Osteocyte (in vitro differentiated cells): ENCODE results near the gene HNRNPF. TPM values are rescaled to one million over a fixed set of nuclear protein-coding genes. Genes with fewer than 3 reads are reported as not detected.
A peak's percentile ranks its signal among the peaks of the same experiment; 100 is the strongest.

Experiments used
- DNase-seq: peaks from one replicate; pipeline ENCODE4 v3.0.0; 2021; ENCODE audit warnings: mixed read lengths; ENCODE audit not compliant: unreplicated experiment; ENCODE audit errors: extremely low spot score
- H3K27ac Mint-ChIP-seq: one replicate; pipeline ENCODE4 v1.8.0; 2021; ENCODE audit warnings: mild to moderate bottlenecking, mixed read lengths; ENCODE audit not compliant: unreplicated experiment
- H3K27me3 Mint-ChIP-seq: one replicate; pipeline ENCODE4 v1.8.0; 2021; ENCODE audit warnings: mixed read lengths; ENCODE audit not compliant: unreplicated experiment
- H3K36me3 Mint-ChIP-seq: one replicate; pipeline ENCODE4 v1.8.0; 2021; ENCODE audit warnings: mixed read lengths; ENCODE audit not compliant: unreplicated experiment
- H3K4me1 Mint-ChIP-seq: one replicate; pipeline ENCODE4 v1.8.0; 2021; ENCODE audit warnings: mixed read lengths; ENCODE audit not compliant: unreplicated experiment
- H3K4me3 Mint-ChIP-seq: one replicate; pipeline ENCODE4 v1.8.0; 2021; ENCODE audit warnings: mild to moderate bottlenecking, moderate library complexity, mixed read lengths; ENCODE audit not compliant: unreplicated experiment
- H3K9me3 Mint-ChIP-seq: one replicate; pipeline ENCODE4 v1.8.0; 2021; ENCODE audit warnings: mixed read lengths; ENCODE audit not compliant: unreplicated experiment
- CTCF ChIP-seq: fragments of 200-600 bp; sonication (generic); IDR thresholded peaks from 2 replicates; pipeline ENCODE4 v1.5.0; 2021; ENCODE audit warnings: antibody characterized with exemption, mild to moderate bottlenecking, moderate library complexity
- total RNA-seq: library from RNA; stranded (reverse); gene quantifications from 2 replicates; pipeline ENCODE4 v1.2.1, GENCODE V29; 2021

The HNRNPF gene
- total RNA-seq, 1 donor from 2014 or later, result 189 TPM

- Mint-ChIP-seq H3K27me3 (no peaks in the 10 kb centered on the region), H3K9me3 (no peaks in the 10 kb centered on the region), H3K27ac (no peak overlapping the region), H3K4me3 (no peak overlapping the region), H3K36me3 (peaks cover 7% of the 10 kb centered on the region), H3K4me1 (peaks cover 17% of the 10 kb centered on the region)
- no peak for TF ChIP-seq CTCF
- DNase-seq, result no peak
These were observed 31.6 kb upstream of the HNRNPF start for GRCh38 chr10:43440463-43441134.

GRCh38 chr10:43437141-43437870 is 28.3 kb upstream of the HNRNPF start:
- Mint-ChIP-seq H3K4me3 (peak overlapping the region; percentile 98), H3K36me3 (no peaks in the 10 kb centered on the region), H3K4me1 (peaks cover 16% of the 10 kb centered on the region), H3K27ac (peak overlapping the region; percentile 99), H3K9me3 (no peaks in the 10 kb centered on the region), H3K27me3 (no peaks in the 10 kb centered on the region)
- no peak for DNase-seq
- no peak for TF ChIP-seq CTCF

- DNase-seq, result peak; percentile 97
- Mint-ChIP-seq H3K27me3 (no peaks in the 10 kb centered on the region), H3K9me3 (no peaks in the 10 kb centered on the region), H3K4me3 (peak within 1 kb of the TSS; percentile 98), H3K36me3 (no peaks in the 10 kb centered on the region), H3K27ac (peak within 1 kb of the TSS; percentile 99), H3K4me1 (peaks cover 16% of the 10 kb centered on the region)
- TF ChIP-seq CTCF, result peak; percentile 12
These were observed 27.5 kb upstream of the HNRNPF start, which contains the start of gene ZNF487 for GRCh38 chr10:43436291-43437140. Gene ZNF487, plus strand, starts transcription at chr10:43437111. Its CDS starts 38,703 bp downstream, at chr10:43475814.

DNA sequence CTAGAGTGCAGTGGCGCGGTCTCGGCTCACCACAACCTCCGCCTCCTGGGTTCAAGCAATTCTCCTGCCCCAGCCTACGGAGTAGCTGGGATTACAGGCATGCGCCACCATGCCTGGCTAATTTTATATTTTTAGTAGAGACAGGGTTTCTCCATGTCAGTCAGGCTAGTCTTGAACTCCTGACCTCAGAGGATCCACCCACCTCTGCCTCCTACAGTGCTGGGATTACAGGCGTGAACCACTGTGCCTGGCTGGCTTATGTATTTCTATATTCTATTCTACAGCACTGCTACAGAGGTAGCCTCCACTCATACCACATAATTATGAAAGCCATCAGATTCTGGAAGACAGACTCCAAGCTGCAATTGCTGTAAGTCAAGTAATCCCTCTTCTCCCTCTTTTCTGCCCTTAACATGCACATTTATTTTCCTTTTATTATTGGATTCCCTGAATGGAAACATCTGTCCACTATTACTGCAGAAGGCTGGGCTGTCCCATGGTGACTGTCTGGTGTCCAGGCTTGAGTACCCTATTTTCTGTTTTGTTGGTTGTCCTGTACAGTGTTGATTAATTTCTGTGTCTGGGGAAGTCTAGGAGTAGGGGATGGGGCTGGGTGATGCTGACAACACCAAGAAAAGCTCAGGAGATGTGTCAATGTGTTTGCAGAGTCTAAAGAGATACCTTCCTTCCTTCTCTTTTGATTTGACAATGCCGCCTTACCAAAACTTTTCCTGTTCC is 22.1 kb upstream of the HNRNPF start:
- no peak overlapping the region for H3K27ac Mint-ChIP-seq
- H3K27me3 Mint-ChIP-seq, result no peaks in the 10 kb centered on the region
- DNase-seq, result no peak
- no peak for TF ChIP-seq CTCF
- no peak overlapping the region for H3K4me3 Mint-ChIP-seq
- H3K9me3 Mint-ChIP-seq, result no peaks in the 10 kb centered on the region
- no peaks in the 10 kb centered on the region for H3K36me3 Mint-ChIP-seq
- peaks cover 3% of the 10 kb centered on the region for H3K4me1 Mint-ChIP-seq
